ENCODE measurements around the gene FNDC3B. TPM values are rescaled to one million over a fixed set of nuclear protein-coding genes. Genes with fewer than 3 reads are reported as not detected.

Gene FNDC3B
- total and polyA plus RNA-seq, 9 of the 15 experiments (the other 6 are each of a cell fraction or from before 2014, with no cell fraction given) = 7.0 to 35.8 (median 16.2) TPM

- CTCF ChIA-PET (ENCODE audit: low intra/inter-chr PET ratio) = no interaction called here
- no peak overlapping the region for H3K9ac ChIP-seq (ENCODE audit: insufficient read depth in 1 of 2, low read depth in 2 of 2, low read length in 2 of 2)
- no peaks in the 10 kb centered on the region for H3K27me3 ChIP-seq (ENCODE audit: control insufficient read depth in 2 of 2, insufficient read depth in 2 of 2, low read length in 2 of 2)
- peak; percentile 54 for FAIRE-seq
- no peaks in the 10 kb centered on the region; the same call in 1 of the 2 replicates for H3K9me3 ChIP-seq (replicated peaks; ENCODE audit: control insufficient read depth, insufficient read depth, low read depth, low read length)
- ATAC-seq = no peak
- in situ Hi-C loops (cut with MboI) (no loop called here), intact Hi-C loops (cut with micrococcal nuclease) (no loop called here)
- DNase-seq (ENCODE audit: extremely low read depth in 1 of 4, low spot score in 3 of 4) = no peak
- POLR2A ChIA-PET = interaction anchor here (0.8 to 2.1 kb wide), 2 partner anchors 12 to 219 kb away, joined by 3 to 9 read pairs; no protein-coding TSS in a partner anchor
- no peak for TF ChIP-seq L3MBTL2 (IDR thresholded peaks at IDR 0.05)
- TF ChIP-seq, protein P1, sequence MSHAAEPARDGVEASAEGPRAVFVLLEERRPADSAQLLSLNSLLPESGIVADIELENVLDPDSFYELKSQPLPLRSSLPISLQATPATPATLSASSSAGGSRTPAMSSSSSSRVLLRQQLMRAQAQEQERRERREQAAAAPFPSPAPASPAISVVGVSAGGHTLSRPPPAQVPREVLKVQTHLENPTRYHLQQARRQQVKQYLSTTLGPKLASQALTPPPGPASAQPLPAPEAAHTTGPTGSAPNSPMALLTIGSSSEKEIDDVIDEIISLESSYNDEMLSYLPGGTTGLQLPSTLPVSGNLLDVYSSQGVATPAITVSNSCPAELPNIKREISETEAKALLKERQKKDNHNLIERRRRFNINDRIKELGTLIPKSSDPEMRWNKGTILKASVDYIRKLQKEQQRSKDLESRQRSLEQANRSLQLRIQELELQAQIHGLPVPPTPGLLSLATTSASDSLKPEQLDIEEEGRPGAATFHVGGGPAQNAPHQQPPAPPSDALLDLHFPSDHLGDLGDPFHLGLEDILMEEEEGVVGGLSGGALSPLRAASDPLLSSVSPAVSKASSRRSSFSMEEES (CRISPR knock-in tag; IDR thresholded peaks at IDR 0.05) = peak; percentile 44; the same call in 1 of the 2 replicates
- TF ChIP-seq NR0B1 (IDR thresholded peaks at IDR 0.05; ENCODE audit: partially characterized antibody) = no peak
- TF ChIP-seq CHCHD3 (CRISPR knock-in tag; IDR thresholded peaks at IDR 0.05) = no peak
- 0 out of 2 replicates have a peak, but pooled peaks have one; percentile 17 for TF ChIP-seq TOE1 (IDR thresholded peaks at IDR 0.05; ENCODE audit: borderline replicate concordance)
- no peak for TF ChIP-seq TOE1 (CRISPR knock-in tag; IDR thresholded peaks at IDR 0.05; ENCODE audit: borderline replicate concordance, low read depth)
- no peak for TF ChIP-seq BACH1 (tag; IDR thresholded peaks at IDR 0.05)
- no peaks in the 10 kb centered on the region for H4K20me1 ChIP-seq (replicated peaks; ENCODE audit: control insufficient read depth, insufficient read depth, low read length)
- BruUV-seq (replicated peaks) = no TSS peak
- H3K4me2 ChIP-seq (ENCODE audit: insufficient read depth, low read length) = no peak overlapping the region
- 0 out of 2 replicates have a peak overlapping the region, but pooled peaks have one; percentile 34 for H2AFZ ChIP-seq (ENCODE audit: low read depth, low read length)
- no peaks in the 10 kb centered on the region for H3K36me3 ChIP-seq (ENCODE audit: control insufficient read depth, insufficient read depth, low read length)
- H3K79me2 ChIP-seq (ENCODE audit: control insufficient read depth, insufficient read depth, low read length) = no peaks in the 10 kb centered on the region
- H3K4me3 ChIP-seq = no peak overlapping the region
- H3K9me1 ChIP-seq (ENCODE audit: control insufficient read depth, insufficient read depth, low read length) = no peaks in the 10 kb centered on the region
- peaks cover 0 to 14% of the 10 kb centered on the region in 2 experiments; a peak in 3 of 5 replicates for H3K4me1 ChIP-seq (replicated peaks in 1 of 2; ENCODE audit: control insufficient read depth in 2 of 2, insufficient read depth in 2 of 2, low read length in 2 of 2)
- WGBS (ENCODE audit: insufficient coverage, low coverage, missing lambda C conversion rate) = 83% methylated on average over 2 of the region's 2 CpGs
- H3K27ac ChIP-seq (ENCODE audit: extremely low read depth, low read depth, low read length) = no peak overlapping the region
Measured at GRCh38 chr3:172030181-172030580, 9.2 kb upstream of the FNDC3B start.
